ENCODE data around the gene SCN8A.
A peak's percentile ranks its signal among the peaks of the same experiment; 100 is the strongest.

Gene SCN8A

GRCh38 chr12:51717326-51717925 is 126.4 kb downstream of the SCN8A start:
- DNase-seq (ENCODE audit: low read depth) = no peak

DNA sequence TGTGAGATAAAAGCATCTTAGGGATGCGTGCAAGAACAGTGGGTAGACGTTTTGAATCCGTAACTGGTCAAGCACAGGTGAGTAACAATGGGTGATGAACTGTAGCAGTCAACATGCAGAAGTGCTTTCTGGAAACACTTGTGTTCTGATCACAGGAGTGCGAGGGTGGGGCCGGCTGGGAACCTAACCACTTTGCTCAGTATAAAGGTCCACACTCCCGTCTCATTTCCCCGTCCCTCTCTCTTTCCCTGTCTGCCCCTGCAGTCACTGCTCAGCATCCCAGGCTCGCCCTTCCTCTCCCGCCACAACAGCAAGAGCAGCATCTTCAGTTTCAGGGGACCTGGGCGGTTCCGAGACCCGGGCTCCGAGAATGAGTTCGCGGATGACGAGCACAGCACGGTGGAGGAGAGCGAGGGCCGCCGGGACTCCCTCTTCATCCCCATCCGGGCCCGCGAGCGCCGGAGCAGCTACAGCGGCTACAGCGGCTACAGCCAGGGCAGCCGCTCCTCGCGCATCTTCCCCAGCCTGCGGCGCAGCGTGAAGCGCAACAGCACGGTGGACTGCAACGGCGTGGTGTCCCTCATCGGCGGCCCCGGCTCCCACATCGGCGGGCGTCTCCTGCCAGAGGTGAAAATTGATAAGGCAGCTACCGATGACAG is 130.4 kb downstream of the SCN8A start:
- DNase-seq (ENCODE audit: low read depth) = peak; percentile 12

- no peak for DNase-seq (ENCODE audit: low read depth)
Measured at GRCh38 chr12:51722431-51722830, 131.4 kb downstream of the SCN8A start.

- no peak for DNase-seq (ENCODE audit: low read depth)
Measured at GRCh38 chr12:51726161-51726560, 135.1 kb downstream of the SCN8A start.

- DNase-seq (ENCODE audit: low read depth) = no peak
Measured at GRCh38 chr12:51726931-51727330, 135.9 kb downstream of the SCN8A start.

DNA sequence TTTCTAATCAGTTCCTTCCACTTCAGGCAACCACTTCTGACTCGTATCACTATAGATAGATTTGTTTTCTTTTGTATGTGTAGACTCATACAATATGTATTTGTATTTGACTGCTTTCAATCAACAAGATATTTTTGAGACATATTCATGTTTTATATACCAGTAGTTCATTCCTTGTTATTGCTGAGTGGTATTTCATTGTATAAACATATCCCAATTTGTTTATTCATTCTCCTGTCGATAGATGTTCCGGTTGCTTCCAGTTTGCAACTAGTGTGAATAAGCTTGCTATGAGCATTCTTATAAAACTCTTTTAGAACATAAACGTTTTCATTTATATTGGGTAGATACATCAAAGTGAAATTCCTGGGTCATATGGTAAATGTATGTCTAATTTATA is 138.3 kb downstream of the SCN8A start:
- DNase-seq (ENCODE audit: low read depth) = no peak

GRCh38 chr12:51730745-51731144 is 139.7 kb downstream of the SCN8A start:
- no peak for DNase-seq (ENCODE audit: low read depth)

- DNase-seq (ENCODE audit: low read depth) = no peak
Measured at GRCh38 chr12:51740536-51740935, 149.5 kb downstream of the SCN8A start.

- DNase-seq (ENCODE audit: low read depth) = no peak
Measured at GRCh38 chr12:51744235-51744634, 153.2 kb downstream of the SCN8A start.

- DNase-seq (ENCODE audit: low read depth) = no peak
Measured at GRCh38 chr12:51744957-51745356, 153.9 kb downstream of the SCN8A start.

GRCh38 chr12:51746416-51746815 is 155.4 kb downstream of the SCN8A start:
- DNase-seq (ENCODE audit: low read depth) = no peak

- no peak for DNase-seq (ENCODE audit: low read depth)
Measured at GRCh38 chr12:51748235-51748634, 157.2 kb downstream of the SCN8A start.

DNA sequence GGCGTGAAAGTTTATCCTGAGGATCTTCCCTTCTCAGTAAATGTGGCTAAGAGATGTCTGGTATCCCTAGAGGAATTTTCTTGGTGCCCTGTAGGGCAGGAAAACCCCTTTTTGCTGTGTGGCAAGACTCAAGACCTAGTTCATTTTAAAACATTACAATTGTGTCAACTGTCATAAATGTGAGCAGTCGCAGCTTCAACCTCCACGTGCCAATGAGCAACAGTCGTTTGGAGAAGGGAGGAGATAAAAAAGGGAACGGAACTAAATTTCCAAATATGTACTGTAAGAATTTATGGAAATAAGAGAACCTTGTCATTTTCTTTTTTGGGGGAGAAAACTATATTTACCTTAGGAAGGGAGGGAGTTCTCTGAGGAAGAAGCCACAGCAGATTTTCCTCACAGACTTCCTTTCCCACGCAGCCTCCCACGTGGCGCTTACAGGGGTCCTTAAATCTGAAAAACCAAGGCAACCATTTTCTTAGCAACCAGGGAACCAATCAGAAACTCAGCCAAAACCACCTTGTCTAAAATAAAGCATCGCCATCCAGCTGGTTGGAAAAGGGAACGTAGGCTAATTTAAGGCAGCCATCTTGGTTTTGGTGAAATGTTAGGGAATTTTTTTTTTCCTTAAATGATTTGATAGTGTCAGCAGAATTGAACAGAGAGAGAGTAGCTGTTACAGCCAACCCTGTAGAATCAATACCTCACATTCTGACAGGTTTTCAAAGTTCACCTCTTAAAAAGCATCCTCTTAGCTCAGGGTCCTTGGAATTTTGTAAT is 158.4 kb downstream of the SCN8A start:
- no peak for DNase-seq (ENCODE audit: low read depth)

- DNase-seq (ENCODE audit: low read depth) = no peak
Measured at GRCh38 chr12:51749986-51750317, 158.9 kb downstream of the SCN8A start.

GRCh38 chr12:51751661-51752060 is 160.6 kb downstream of the SCN8A start:
- DNase-seq (ENCODE audit: low read depth) = no peak

DNA sequence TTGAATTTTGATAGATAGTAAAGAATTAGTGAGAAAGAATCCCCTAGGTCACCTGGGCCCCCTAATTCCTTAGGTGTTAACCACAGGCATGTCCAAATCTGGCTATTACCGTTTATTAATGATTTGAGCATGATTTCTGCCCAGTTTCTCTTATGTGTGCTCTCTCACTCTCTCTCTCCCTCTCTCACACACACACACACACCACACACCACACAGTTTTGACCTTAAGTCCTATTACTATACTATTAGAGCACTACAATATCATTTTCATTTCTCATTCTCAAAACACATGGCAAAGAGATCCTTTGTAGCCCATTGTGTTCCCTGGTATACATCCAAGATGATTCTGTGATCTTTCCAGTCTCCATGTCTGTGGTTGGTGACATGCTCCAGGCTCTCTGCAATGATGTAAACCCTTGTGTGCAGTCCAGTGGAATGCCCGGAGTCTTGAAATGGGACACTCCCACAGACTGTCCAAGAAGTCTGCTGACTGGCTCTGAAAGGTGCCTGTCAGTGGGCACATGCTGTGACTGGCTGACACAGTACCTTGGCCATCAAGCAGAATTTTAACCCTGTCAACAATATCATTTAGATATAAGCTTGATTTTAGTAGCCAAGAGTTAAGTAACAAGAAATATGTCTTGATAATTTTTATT is 161.3 kb downstream of the SCN8A start:
- no peak for DNase-seq (ENCODE audit: low read depth)

- no peak for DNase-seq (ENCODE audit: low read depth)
Measured at GRCh38 chr12:51753980-51754675, 163.1 kb downstream of the SCN8A start.

DNA sequence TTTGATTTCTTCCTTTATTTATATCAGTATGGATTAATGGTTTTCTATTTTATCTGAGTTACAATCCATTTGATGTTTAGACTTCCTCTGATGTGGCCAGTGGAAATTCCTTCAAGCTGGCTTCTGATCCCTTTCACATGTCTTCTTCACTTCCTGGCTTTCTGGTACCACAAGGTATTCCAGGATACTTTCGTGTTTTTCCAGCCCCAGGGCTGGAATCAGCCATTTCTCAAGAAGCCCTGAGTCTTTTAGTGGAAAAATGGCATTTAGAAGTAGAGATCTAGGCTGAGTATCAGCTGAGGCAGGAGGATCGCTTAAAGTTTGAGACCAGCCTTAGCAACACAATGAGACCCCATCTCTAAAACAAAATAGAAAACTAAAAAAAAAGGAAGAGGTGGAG is 164.2 kb downstream of the SCN8A start:
- DNase-seq (ENCODE audit: low read depth) = no peak

- DNase-seq (ENCODE audit: low read depth) = no peak
Measured at GRCh38 chr12:51759175-51759574, 168.1 kb downstream of the SCN8A start.

- no peak for DNase-seq (ENCODE audit: low read depth)
Measured at GRCh38 chr12:51759695-51760094, 168.7 kb downstream of the SCN8A start.

GRCh38 chr12:51760231-51760630 is 169.2 kb downstream of the SCN8A start:
- DNase-seq (ENCODE audit: low read depth) = no peak

DNA sequence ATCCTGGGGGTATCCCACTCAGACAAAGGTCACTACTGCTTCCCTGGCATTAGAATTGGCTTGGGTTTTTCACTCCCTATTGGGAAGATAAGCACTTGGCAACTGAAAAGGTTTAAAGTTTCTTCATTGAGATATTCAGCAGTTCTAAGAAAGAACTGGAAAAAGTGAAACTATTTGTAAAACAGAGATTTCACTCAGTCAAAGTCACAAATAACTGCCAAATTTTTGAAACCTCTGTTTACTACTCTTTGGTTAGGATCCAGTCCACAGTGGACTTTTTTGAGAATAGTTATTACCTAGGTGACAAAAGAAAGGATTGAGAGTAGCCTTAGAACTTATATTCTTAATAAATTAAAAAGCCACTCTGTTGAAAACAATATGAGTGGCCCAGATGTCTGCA is 172.7 kb downstream of the SCN8A start:
- no peak for DNase-seq (ENCODE audit: low read depth)

Data from activated gamma-delta T cell treated with anti-CD3 and anti-CD28 coated beads, Interleukin-2, amount 50 U/mL, for 16 hours (primary cell).